HG02870 (cell line): ENCODE data around the gene PCBD1.
"Not testable (repeated sequence)": the region's sequence is repeated elsewhere in the genome, so short reads cannot be mapped to it uniquely, and the experiment has no call there.

Experiments used
- ATAC-seq: cut with Tn5 transposase; IDR thresholded peaks from one replicate; pipeline ENCODE4 v1.9.1; 2021; ENCODE audit warnings: mild to moderate bottlenecking, moderate library complexity; ENCODE audit not compliant: unreplicated experiment

PCBD1 gene

GRCh38 chr10:70874061-70874460 is 14.3 kb downstream of the PCBD1 start:
- ATAC-seq = no peak

- no peak for ATAC-seq
Observed at GRCh38 chr10:70872291-70872690, 16.1 kb downstream of the PCBD1 start.

GRCh38 chr10:70866424-70866823 is 21.9 kb downstream of the PCBD1 start:
- ATAC-seq = no peak

- no peak for ATAC-seq
Observed at GRCh38 chr10:70864935-70865334, 23.4 kb downstream of the PCBD1 start.

- no peak for ATAC-seq
Observed at GRCh38 chr10:70863470-70864160, 24.8 kb downstream of the PCBD1 start.

GRCh38 chr10:70861495-70862197 is 26.7 kb downstream of the PCBD1 start:
- ATAC-seq = not testable (repeated sequence)

- no peak for ATAC-seq
Observed at GRCh38 chr10:70858759-70859158, 29.6 kb downstream of the PCBD1 start.

GRCh38 chr10:70856454-70856853 is 31.9 kb downstream of the PCBD1 start:
- ATAC-seq = no peak

- no peak for ATAC-seq
Observed at GRCh38 chr10:70853457-70853856, 34.9 kb downstream of the PCBD1 start.

- no peak for ATAC-seq
Observed at GRCh38 chr10:70853038-70853437, 35.3 kb downstream of the PCBD1 start.

- no peak for ATAC-seq
Observed at GRCh38 chr10:70851597-70852475, 36.5 kb downstream of the PCBD1 start.

- ATAC-seq = no peak
Observed at GRCh38 chr10:70850097-70850496, 38.3 kb downstream of the PCBD1 start.

GRCh38 chr10:70849582-70850016 is 38.8 kb downstream of the PCBD1 start:
- no peak for ATAC-seq

GRCh38 chr10:70847659-70848360 is 40.6 kb downstream of the PCBD1 start:
- ATAC-seq = no peak

GRCh38 chr10:70846795-70847194 is 41.6 kb downstream of the PCBD1 start:
- ATAC-seq = no peak

- no peak for ATAC-seq
Observed at GRCh38 chr10:70845816-70846215, 42.5 kb downstream of the PCBD1 start.

GRCh38 chr10:70845256-70845655 is 43.1 kb downstream of the PCBD1 start:
- no peak for ATAC-seq

GRCh38 chr10:70843776-70844489 is 44.4 kb downstream of the PCBD1 start:
- no peak for ATAC-seq

- no peak for ATAC-seq
Observed at GRCh38 chr10:70843333-70843732, 45.0 kb downstream of the PCBD1 start.

- no peak for ATAC-seq
Observed at GRCh38 chr10:70840836-70841235, 47.5 kb downstream of the PCBD1 start.
